ENCODE measurements around the gene WDR53.
"Not testable (repeated sequence)": the region's sequence is repeated elsewhere in the genome, so short reads cannot be mapped to it uniquely, and the experiment has no call there.

WDR53 gene

DNA sequence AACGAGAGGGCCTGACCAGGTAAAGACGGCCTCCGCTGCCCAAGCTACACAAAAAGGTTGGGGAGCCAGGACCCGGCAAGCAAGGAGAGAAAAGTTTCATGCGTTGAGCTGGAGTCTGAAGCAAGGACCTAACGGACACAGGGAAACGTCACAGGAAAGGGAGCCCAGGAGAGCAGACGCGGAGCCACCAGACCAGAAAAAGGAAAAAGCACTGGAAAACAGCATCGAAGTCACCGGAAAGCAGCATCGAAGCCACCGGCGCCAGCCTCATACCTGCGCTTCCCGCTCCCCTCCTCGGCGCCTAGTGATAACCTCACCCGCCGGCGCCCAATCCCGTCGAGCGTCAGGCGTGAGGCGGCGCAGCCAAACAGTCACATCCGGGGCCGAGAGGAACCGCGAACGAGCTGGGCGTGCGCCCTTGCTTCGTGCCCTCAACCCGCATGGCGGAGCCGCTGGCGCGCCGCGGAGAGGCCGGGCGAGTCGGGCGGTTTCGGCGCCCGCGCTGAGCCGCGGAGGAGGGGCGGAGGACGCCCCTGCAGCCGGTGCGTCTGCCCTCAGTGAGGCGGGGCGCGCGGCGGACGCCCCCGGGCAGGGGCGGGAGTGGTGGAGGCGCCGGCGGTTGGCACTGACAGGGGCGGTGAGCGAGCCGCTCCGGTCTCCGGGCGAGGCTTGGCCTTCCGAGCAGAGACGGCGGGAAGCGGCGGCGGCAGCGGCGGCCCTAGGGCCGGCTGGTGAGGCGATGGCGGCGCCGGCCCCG lies at the start of gene WDR53, which contains the start of gene FBXO45:
WDR53 (minus strand) TSS at position 309 of the 757 bp plus-strand sequence. CDS start 7,079 bp downstream, outside the sequence.
FBXO45 (plus strand) TSS at position 415 of the 757 bp plus-strand sequence; CDS start at position 740, 325 bp downstream.
- no peaks in the 10 kb centered on the region for H3K9me3 Mint-ChIP-seq
- H3K4me1 Mint-ChIP-seq (ENCODE audit: low read depth), result peaks cover 26% of the 10 kb centered on the region
- intact Hi-C loops (cut with micrococcal nuclease), result no loop called here
- H3K4me3 Mint-ChIP-seq, result peak within 1 kb of the TSS; percentile 97
- H3K27ac Mint-ChIP-seq, result peak within 1 kb of the TSS; percentile 90
- no peaks in the 10 kb centered on the region for H3K27me3 Mint-ChIP-seq
- peaks cover 48% of the 10 kb centered on the region for H3K36me3 Mint-ChIP-seq (ENCODE audit: low read depth)

DNA sequence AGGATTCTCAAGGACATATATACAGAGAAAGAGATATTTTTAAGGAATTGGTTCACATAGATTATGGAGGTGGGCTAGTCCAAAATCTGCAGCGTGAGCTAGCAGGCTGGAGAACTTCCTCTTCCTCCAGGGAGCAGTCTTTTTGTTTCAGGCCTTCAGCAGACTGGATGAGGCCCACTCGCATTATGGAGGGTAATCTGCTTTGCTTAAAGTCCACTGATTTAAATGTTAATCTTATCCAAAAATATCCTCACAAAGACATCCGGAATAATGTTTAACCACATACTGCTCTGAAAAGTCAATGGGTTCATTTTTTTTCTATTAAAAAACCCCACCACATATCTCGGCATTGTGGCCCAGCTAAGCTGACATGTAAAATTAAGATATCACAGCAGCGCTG lies 48.9 kb upstream of the WDR53 start:
- Mint-ChIP-seq H3K36me3 (ENCODE audit: low read depth) (no peaks in the 10 kb centered on the region), H3K27ac (peak overlapping the region; percentile 62), H3K4me3 (no peak overlapping the region), H3K9me3 (no peaks in the 10 kb centered on the region), H3K4me1 (ENCODE audit: low read depth) (peaks cover 52% of the 10 kb centered on the region), H3K27me3 (no peaks in the 10 kb centered on the region)
- intact Hi-C loops (cut with micrococcal nuclease), result no loop called here

DNA sequence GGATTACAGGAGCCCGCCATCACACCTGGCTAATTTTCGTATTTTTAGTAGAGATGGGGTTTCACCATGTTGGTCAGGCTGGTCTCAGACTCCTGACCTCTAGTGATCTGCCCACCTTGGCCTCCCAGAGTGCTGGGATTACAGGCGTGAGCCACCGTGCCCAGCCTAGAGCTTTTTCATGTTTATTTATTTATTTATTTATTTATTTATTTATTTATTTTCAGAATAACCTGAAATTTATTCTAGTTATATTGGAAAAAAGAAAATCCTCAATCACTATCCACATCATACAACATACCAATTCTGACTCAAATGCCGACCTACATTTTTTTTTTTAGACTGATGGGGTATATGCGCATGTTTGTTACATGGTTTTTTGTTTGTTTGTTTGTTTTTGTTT lies 46.9 kb upstream of the WDR53 start:
- H3K36me3 Mint-ChIP-seq (ENCODE audit: low read depth); intact Hi-C loops (cut with micrococcal nuclease); H3K4me3 Mint-ChIP-seq; H3K9me3 Mint-ChIP-seq; H3K27ac Mint-ChIP-seq; H3K27me3 Mint-ChIP-seq: not testable (repeated sequence)
- H3K4me1 Mint-ChIP-seq (ENCODE audit: low read depth), result peaks cover 45% of the 10 kb centered on the region

DNA sequence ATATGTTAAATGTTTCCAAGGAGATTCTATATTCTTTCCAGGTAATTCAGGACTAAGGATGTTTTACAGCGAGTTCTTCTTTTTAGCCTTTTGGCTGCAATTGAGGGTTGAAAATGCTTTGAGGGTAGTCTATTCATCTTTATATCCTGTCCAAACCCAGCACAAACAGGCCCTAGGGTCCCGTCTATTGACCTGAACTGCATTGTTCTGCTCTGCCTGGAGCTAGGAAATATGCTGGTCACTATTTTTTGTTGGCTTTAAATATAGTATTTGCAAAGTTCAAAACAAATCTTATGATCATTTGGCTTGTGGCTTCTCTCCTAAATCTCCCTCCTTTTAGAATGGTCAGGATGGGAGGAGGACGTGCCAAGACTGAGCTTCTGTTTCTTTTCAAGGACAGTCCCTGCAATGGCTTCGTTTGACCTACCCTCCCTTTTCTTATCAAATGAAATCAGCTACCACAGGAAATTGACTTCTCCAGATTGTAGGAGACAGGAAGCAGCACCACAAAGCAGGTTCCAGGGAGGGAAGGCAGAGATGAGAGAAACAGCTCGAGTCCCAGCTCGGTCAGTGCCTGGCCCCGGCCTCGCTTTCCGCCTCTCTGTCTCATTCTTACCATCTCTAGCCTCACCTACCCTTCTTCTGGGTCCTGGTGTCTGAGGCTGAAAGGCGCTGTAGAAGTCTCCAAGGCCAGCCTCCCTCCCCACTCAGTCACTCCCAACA lies 43.6 kb upstream of the WDR53 start:
- no peaks in the 10 kb centered on the region for H3K9me3 Mint-ChIP-seq
- H3K27me3 Mint-ChIP-seq, result no peaks in the 10 kb centered on the region
- peak overlapping the region; percentile 80 for H3K27ac Mint-ChIP-seq
- H3K36me3 Mint-ChIP-seq (ENCODE audit: low read depth), result no peaks in the 10 kb centered on the region
- intact Hi-C loops (cut with micrococcal nuclease), result no loop called here
- H3K4me1 Mint-ChIP-seq (ENCODE audit: low read depth), result peaks cover 33% of the 10 kb centered on the region
- no peak overlapping the region for H3K4me3 Mint-ChIP-seq

DNA sequence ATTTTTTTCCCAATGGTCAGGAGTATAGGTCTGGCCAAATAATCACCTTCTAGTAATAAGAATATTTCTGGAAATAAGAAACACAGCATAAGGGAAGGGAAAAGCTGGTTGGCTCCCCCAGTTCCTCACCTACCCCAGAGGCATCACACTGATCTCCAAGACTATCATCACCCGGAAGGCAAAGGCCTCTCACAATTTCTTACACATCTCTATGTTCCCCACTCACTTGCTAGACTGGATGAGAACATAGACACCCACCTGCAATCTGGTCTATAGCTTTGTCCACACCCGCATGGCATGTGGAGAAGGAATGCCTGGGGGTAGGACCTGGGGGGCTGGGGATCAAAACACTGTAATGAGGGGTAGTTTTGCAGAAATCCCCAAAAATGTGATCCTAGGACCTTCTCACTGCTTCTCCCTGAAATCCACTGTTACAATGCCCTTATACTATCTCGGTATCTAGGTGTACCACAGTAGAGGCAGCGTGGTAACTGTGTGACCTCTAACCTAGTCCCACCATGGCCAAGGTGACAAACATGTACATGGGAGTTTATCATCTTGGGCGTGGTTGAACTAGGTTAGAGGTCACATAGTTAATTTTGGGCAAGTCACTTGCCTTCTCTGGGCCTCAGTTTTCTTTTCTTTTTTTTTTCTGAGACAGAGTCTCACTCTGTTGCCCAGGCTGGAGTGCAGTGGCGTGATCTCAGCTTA lies 41.6 kb upstream of the WDR53 start:
- no peaks in the 10 kb centered on the region for H3K36me3 Mint-ChIP-seq (ENCODE audit: low read depth)
- intact Hi-C loops (cut with micrococcal nuclease), result loop anchor here (1.0 to 2.0 kb wide), 2 partner anchors 31 to 75 kb away; no protein-coding TSS in a partner anchor

DNA sequence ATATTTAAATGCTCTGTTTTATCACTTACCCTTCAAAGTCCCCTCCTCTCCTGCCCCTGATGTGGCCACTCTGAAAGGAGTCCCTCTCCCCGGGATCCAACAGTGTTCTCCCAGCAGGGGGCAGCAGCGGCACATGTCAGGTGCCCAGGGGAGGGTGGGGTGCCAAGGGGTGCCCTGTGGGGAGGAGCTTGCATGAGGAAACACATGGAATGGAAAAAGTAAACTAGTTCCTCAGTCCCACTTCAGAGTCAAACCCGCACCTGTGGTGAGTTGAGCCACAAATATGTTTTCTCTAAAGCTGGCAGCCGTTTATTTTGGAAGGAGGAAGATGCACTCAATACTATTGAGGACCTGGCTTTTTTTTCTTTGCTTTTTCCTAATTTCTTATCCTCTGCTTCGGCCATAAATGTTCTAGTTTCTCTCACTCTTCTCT lies 41.0 kb upstream of the WDR53 start:
- Mint-ChIP-seq H3K9me3 (no peaks in the 10 kb centered on the region), H3K27me3 (no peaks in the 10 kb centered on the region), H3K27ac (peak overlapping the region; percentile 79), H3K4me1 (ENCODE audit: low read depth) (peaks cover 27% of the 10 kb centered on the region), H3K36me3 (ENCODE audit: low read depth) (no peaks in the 10 kb centered on the region), H3K4me3 (peak overlapping the region; percentile 43)
- intact Hi-C loops (cut with micrococcal nuclease), result loop anchor here (1.0 to 2.0 kb wide), 2 partner anchors 31 to 76 kb away; no protein-coding TSS in a partner anchor

More for the DNA sequence above, 41.6 kb upstream of the WDR53 start:
- Mint-ChIP-seq H3K4me3 (peak overlapping the region; percentile 43), H3K4me1 (ENCODE audit: low read depth) (peaks cover 27% of the 10 kb centered on the region), H3K9me3 (no peaks in the 10 kb centered on the region), H3K27me3 (no peaks in the 10 kb centered on the region), H3K27ac (peak overlapping the region; percentile 79)

DNA sequence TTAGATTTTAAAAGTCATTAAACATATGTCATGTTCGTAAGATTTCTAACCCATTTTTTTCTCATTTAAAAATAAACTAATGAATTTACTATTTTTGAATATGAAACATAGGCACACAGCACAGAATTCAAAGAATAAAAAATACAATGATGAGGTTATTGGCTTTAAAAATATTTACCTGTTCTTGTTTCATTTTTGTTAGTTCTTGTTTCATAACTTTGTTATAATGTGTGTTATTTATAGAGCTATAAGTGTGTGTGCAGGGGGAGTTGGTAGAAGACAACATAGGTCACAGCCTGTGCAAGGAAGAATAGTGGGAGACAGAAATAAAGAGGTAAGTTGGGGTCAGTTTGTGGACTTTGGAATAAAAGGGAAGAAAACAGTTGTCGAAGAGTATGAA lies 40.3 kb upstream of the WDR53 start:
- Mint-ChIP-seq H3K27me3 (no peaks in the 10 kb centered on the region), H3K4me3 (no peak overlapping the region), H3K4me1 (ENCODE audit: low read depth) (peaks cover 27% of the 10 kb centered on the region), H3K36me3 (ENCODE audit: low read depth) (no peaks in the 10 kb centered on the region), H3K9me3 (no peaks in the 10 kb centered on the region), H3K27ac (no peak overlapping the region)
- intact Hi-C loops (cut with micrococcal nuclease), result loop anchor here (1.0 to 2.0 kb wide), 2 partner anchors 32 to 77 kb away; no protein-coding TSS in a partner anchor

DNA sequence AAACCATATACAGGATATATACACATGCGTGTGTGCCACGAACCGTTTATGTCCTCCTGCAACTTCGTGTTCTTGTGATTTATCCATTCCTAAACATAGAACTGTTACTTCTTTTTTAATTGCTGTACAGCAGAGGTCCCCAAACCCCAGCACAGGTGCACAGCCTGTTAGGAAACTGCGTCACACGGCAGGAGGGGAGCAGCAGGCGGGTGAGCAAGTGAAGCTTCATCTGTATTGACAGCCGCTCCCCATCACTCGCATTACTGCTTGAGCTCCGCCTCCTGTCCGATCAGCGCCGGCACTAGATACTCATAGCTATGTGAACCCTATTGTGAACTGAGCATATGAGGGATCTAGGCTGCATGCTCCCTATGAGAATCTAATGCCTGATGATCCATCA lies 36.2 kb upstream of the WDR53 start:
- Mint-ChIP-seq H3K27me3 (no peaks in the 10 kb centered on the region), H3K9me3 (no peaks in the 10 kb centered on the region), H3K4me1 (ENCODE audit: low read depth) (peaks cover 7% of the 10 kb centered on the region), H3K36me3 (ENCODE audit: low read depth) (no peaks in the 10 kb centered on the region), H3K4me3 (no peak overlapping the region), H3K27ac (no peak overlapping the region)
- intact Hi-C loops (cut with micrococcal nuclease), result no loop called here

DNA sequence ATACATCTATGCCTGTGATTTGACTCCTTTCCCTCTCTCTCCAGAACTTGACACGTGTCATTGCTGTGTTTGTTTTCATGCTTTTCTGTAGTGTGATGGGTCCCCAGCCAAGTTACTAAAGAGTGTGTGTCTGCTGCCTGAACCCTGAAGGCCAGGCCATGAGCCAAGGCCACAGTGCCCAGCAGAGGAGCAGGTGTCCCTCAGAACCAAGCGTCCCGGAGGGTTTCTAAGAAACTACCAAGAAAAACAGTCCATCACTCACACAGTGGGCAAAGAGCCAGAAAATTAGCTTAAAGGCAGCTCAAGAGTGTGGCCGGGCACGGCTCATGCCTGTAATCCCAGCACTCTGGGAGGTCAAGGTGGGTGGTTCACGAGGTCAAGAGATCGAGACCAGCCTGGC lies 35.3 kb upstream of the WDR53 start:
- H3K36me3 Mint-ChIP-seq (ENCODE audit: low read depth), result no peaks in the 10 kb centered on the region
- H3K4me1 Mint-ChIP-seq (ENCODE audit: low read depth), result no peaks in the 10 kb centered on the region
- intact Hi-C loops (cut with micrococcal nuclease), result no loop called here
- no peaks in the 10 kb centered on the region for H3K9me3 Mint-ChIP-seq
- H3K27me3 Mint-ChIP-seq, result peaks cover 1% of the 10 kb centered on the region
- H3K4me3 Mint-ChIP-seq, result no peak overlapping the region
- H3K27ac Mint-ChIP-seq, result no peak overlapping the region

DNA sequence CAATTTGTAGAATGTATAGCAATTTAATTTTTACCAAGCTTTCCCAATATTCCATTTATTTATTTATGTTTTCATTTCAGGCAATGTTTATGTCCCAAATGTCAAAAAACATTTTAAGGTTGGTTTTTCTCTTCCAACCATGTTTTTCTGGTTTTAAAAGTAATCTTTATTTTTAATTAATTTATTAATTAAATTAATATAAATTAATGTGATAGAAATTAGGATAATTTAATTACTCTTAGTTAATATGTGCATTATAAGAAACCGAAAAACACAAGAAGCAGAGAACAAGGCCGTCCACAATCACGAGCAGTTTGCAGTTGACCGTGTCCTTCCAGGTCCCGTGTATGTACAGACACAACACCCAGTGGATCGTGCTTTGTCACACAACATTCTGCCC lies 34.3 kb upstream of the WDR53 start:
- Mint-ChIP-seq H3K4me3 (no peak overlapping the region), H3K27me3 (peaks cover 11% of the 10 kb centered on the region), H3K27ac (no peak overlapping the region), H3K9me3 (no peaks in the 10 kb centered on the region), H3K36me3 (ENCODE audit: low read depth) (no peaks in the 10 kb centered on the region), H3K4me1 (ENCODE audit: low read depth) (peaks cover 8% of the 10 kb centered on the region)
- intact Hi-C loops (cut with micrococcal nuclease), result no loop called here

DNA sequence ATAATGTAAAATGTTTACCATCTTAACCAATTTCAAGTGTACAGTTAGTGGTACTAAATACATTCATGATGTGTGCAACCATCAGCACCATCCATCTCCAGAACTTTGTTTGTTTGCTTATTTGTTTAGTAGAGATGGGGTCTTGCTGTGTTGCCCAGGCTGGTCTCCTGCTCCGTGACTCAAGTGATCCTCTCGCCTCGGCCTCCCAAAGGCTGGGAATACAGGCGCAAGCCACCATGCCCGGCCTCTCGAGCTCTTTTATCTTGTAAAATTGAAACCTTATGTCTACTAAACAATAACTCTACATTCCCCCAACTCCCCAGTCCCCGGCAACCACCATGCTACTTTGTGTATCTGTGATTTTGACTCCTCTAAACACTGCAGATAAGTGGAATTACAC lies 32.0 kb upstream of the WDR53 start:
- H3K4me1 Mint-ChIP-seq (ENCODE audit: low read depth), result peaks cover 14% of the 10 kb centered on the region
- H3K4me3 Mint-ChIP-seq, result no peak overlapping the region
- H3K27ac Mint-ChIP-seq, result no peak overlapping the region
- peaks cover 27% of the 10 kb centered on the region for H3K27me3 Mint-ChIP-seq
- no peaks in the 10 kb centered on the region for H3K9me3 Mint-ChIP-seq
- intact Hi-C loops (cut with micrococcal nuclease), result no loop called here
- H3K36me3 Mint-ChIP-seq (ENCODE audit: low read depth), result no peaks in the 10 kb centered on the region

DNA sequence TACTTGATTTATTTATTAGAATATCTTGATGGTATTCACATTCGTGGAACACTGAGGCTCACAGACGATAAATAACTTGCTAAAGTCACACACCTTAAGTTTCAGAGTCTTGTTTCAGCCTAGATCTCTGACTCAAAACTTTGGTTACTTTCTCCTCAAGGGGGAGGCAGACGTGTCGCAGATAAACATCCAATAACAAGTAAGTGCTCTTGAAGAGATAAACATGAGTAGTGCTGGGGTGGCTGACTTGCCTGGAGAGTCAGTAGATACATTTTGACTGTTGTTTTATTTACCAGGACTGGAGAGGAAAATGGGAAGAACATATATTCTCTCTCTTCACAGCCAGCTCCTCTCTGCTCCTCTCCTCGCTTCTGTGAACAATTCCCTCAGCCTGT lies 31.4 kb upstream of the WDR53 start:
- Mint-ChIP-seq H3K36me3 (ENCODE audit: low read depth) (no peaks in the 10 kb centered on the region), H3K4me1 (ENCODE audit: low read depth) (peaks cover 14% of the 10 kb centered on the region), H3K4me3 (no peak overlapping the region), H3K27me3 (peaks cover 27% of the 10 kb centered on the region), H3K27ac (no peak overlapping the region), H3K9me3 (no peaks in the 10 kb centered on the region)
- intact Hi-C loops (cut with micrococcal nuclease), result no loop called here

DNA sequence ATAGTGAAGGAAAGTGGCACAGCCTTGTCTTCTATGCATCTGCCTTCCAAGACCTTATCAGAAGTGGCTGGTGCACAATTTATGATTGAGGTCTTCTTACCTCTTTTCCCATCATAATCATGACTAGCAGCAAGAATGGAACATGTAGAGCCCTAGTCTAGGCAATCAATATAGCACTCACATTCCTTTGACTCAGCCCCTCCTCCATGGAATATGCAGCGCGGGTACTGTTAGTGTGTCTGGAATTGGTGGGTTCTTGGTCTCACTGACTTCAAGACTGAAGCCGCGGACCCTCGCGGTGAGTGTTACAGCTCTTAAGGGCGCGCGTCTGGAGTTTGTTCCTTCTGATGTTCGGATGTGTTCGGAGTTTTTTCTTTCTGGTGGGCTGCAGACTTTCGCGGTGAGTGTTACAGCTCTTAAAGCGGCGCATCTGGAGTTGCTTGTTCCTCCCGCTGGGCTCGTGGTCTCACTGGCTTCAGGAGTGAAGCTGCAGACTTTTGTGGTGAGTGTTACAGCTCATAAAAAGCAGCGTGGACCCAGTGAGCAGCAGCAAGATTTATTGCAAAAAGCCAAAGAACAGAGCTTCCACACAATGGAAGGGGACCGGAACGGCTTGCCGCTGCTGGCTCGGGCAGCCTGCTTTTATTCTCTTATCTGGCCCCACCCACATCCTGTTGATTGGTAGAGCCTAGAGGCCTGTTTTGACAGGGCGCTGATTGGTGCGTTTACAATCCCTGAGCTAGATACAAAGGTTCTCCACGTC lies 29.8 kb upstream of the WDR53 start:
- H3K4me1 Mint-ChIP-seq (ENCODE audit: low read depth), result peaks cover 14% of the 10 kb centered on the region
- H3K27ac Mint-ChIP-seq; H3K36me3 Mint-ChIP-seq (ENCODE audit: low read depth); H3K9me3 Mint-ChIP-seq; intact Hi-C loops (cut with micrococcal nuclease): not testable (repeated sequence)
- H3K4me3 Mint-ChIP-seq, result peak overlapping the region; percentile 70
- H3K27me3 Mint-ChIP-seq, result peaks cover 27% of the 10 kb centered on the region

All from dendritic cell treated with granulocyte-macrophage colony-stimulating factor and Interleukin-4, amounts not matched to agents 40 ng/mL and 50 ng/mL, for 4 days (primary cell).